Mesenchymal stem cell (in vitro differentiated cells and primary cell): ENCODE results near the gene RNF40.

ENCODE experiments used
- DNase-seq: peaks from one replicate; pipeline ENCODE4 v3.0.0-alpha.2; 2013
- H2AFZ ChIP-seq: one replicate; pipeline ENCODE4 v1.6.1; 2013; ENCODE audit warnings: low read depth, mild to moderate bottlenecking, control low read depth, inconsistent platforms, low read length, moderate library complexity
- H2AK5ac ChIP-seq: 2 replicates; pipeline ENCODE4 v1.6.1; 2013; ENCODE audit warnings: low read length, moderate library complexity, mild to moderate bottlenecking, inconsistent platforms; ENCODE audit not compliant: severe bottlenecking
- H2BK120ac ChIP-seq: one replicate; pipeline ENCODE4 v1.6.1; 2013; ENCODE audit warnings: low read depth, mild to moderate bottlenecking, inconsistent platforms, low read length, moderate library complexity
- H2BK12ac ChIP-seq, 2 experiments: one replicate each; pipeline ENCODE4 v1.6.1; 2013; ENCODE audit warnings: inconsistent platforms in 2 of 2, low read length in 2 of 2, mild to moderate bottlenecking in 2 of 2, moderate library complexity in 2 of 2, control low read depth in 1 of 2
- H2BK15ac ChIP-seq: one replicate; pipeline ENCODE4 v1.6.1; 2013; ENCODE audit warnings: mild to moderate bottlenecking, low read depth, inconsistent platforms; ENCODE audit not compliant: poor library complexity, severe bottlenecking
- H2BK5ac ChIP-seq: 2 replicates; pipeline ENCODE4 v1.6.1; 2013; ENCODE audit warnings: low read depth, mild to moderate bottlenecking, low read length, control low read depth, inconsistent platforms; ENCODE audit not compliant: poor library complexity, severe bottlenecking
- H3K14ac ChIP-seq, 2 experiments: one replicate each; pipeline ENCODE4 v1.6.1; 2013; ENCODE audit warnings: inconsistent platforms in 2 of 2, low read length in 2 of 2, control low read depth in 1 of 2, mild to moderate bottlenecking in 1 of 2, moderate library complexity in 1 of 2
- H3K18ac ChIP-seq, 2 experiments: one replicate each; pipeline ENCODE4 v1.6.1; 2013; ENCODE audit warnings: inconsistent platforms in 2 of 2, low read length in 2 of 2, control low read depth in 1 of 2, low read depth in 1 of 2, mild to moderate bottlenecking in 1 of 2
- H3K23ac ChIP-seq, 2 experiments: one replicate each; pipeline ENCODE4 v1.6.1; 2013; ENCODE audit warnings: inconsistent platforms in 2 of 2, low read length in 2 of 2, mild to moderate bottlenecking in 2 of 2, moderate library complexity in 2 of 2, control low read depth in 1 of 2
- H3K27ac ChIP-seq: 2 replicates; pipeline ENCODE4 v1.5.1; 2013; ENCODE audit warnings: mild to moderate bottlenecking, moderate library complexity, low read length, control low read depth, inconsistent platforms; ENCODE audit not compliant: poor library complexity, severe bottlenecking
- H3K27me3 ChIP-seq, 2 experiments: 2 replicates each; pipeline versions ENCODE4 v1.6.1 to v1.7.0; 2013; ENCODE audit warnings: low read length in 2 of 2, mild to moderate bottlenecking in 2 of 2, moderate library complexity in 2 of 2, control low read depth in 1 of 2, inconsistent platforms in 1 of 2; ENCODE audit not compliant: control insufficient read depth in 1 of 2, insufficient read depth in 1 of 2
- H3K36me3 ChIP-seq, 2 experiments: 2 replicates each; pipeline versions ENCODE4 v1.6.1 to v1.7.0; 2013; ENCODE audit warnings: low read length in 2 of 2, control low read depth in 1 of 2, inconsistent platforms in 1 of 2, low read depth in 1 of 2, mild to moderate bottlenecking in 1 of 2; ENCODE audit not compliant: insufficient read depth in 2 of 2, control insufficient read depth in 1 of 2
- H3K4ac ChIP-seq, 2 experiments: one replicate each; pipeline ENCODE4 v1.6.1; 2013; ENCODE audit warnings: inconsistent platforms in 2 of 2, low read length in 2 of 2, mild to moderate bottlenecking in 2 of 2, moderate library complexity in 2 of 2, control low read depth in 1 of 2, low read depth in 1 of 2
- H3K4me1 ChIP-seq: 2 replicates; pipeline ENCODE4 v1.6.1; 2013; ENCODE audit warnings: low read depth, low read length, control low read depth; ENCODE audit not compliant: control insufficient read depth, insufficient read depth
- H3K4me2 ChIP-seq: 2 replicates; pipeline ENCODE4 v1.6.1; 2013; ENCODE audit warnings: low read length, mild to moderate bottlenecking, inconsistent platforms; ENCODE audit not compliant: poor library complexity, severe bottlenecking
- H3K4me3 ChIP-seq, 2 experiments: 2 replicates each; pipeline versions ENCODE4 v1.5.1 to v1.7.0; 2013; ENCODE audit warnings: low read length in 2 of 2, mild to moderate bottlenecking in 2 of 2, control low read depth in 1 of 2, low read depth in 1 of 2; ENCODE audit not compliant: insufficient read depth in 1 of 2
- H3K79me1 ChIP-seq: replicated peaks from 2 replicates; pipeline ENCODE4 v1.6.1; 2013; ENCODE audit warnings: mild to moderate bottlenecking, control low read depth, low read length, inconsistent platforms; ENCODE audit not compliant: poor library complexity, severe bottlenecking
- H3K9ac ChIP-seq: 2 replicates; pipeline ENCODE4 v1.7.0; 2013; ENCODE audit warnings: mild to moderate bottlenecking, low read length, moderate library complexity
- H3K9me3 ChIP-seq: 2 replicates; pipeline ENCODE4 v1.7.0; 2013; ENCODE audit warnings: mild to moderate bottlenecking, low read length; ENCODE audit not compliant: control insufficient read depth
- H4K8ac ChIP-seq: one replicate; pipeline ENCODE4 v1.6.1; 2013; ENCODE audit warnings: inconsistent platforms, mild to moderate bottlenecking, low read length, moderate library complexity
- H4K91ac ChIP-seq: one replicate; pipeline ENCODE4 v1.6.1; 2013; ENCODE audit warnings: mild to moderate bottlenecking, low read length, inconsistent platforms
- WGBS: methylation state at CpG from one replicate; pipeline ENCODE4 v1.1.7; 2013; ENCODE audit warnings: mixed read lengths; 5-methylcytosine and 5-hydroxymethylcytosine counted together

The RNF40 gene

DNA sequence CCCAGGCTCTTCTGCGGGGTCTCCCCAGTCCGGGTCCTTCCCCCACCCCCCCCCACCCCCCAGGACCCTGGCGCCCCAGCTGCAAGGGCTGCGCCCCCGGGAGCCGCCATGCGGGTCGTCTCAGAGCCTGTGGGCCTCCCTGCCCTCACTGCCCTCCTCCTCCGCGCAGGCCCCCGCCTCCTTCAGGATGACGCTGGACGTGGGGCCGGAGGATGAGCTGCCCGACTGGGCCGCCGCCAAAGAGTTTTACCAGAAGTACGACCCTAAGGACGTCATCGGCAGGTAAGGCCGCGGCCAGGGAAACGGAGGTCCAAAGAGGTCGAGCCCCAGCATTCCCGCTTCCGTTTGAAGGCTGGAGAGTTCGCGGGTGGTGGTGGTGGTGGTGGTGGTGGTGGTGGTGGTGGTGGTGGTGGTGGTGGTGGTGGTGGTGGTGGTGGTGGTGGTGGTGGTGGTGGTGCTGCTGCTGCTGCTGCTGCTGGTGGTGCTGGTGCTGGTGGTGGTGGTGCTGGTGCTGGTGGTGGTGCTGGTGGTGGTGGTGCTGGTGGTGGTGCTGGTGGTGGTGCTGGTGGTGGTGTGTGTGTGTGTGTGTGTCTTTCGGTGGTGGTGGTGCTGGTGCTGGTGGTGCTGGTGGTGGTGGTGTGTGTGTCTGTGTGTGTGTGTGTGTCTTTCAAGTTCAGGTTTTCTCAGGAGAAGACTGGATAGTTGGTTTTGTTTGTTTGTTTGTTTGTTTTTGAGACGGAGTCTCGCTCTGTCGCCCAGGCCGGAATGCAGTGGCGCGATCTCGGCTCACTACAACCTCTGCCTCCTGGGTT, 13.3 kb upstream of the RNF40 start:
- Histone ChIP-seq H3K4me3 (peak overlapping the region; percentile 83 to 98), H3K79me1 (peaks cover 12% of the 10 kb centered on the region), H4K91ac (no peak overlapping the region), H2BK5ac (no peak overlapping the region), H4K8ac (no peak overlapping the region), H2BK120ac (no peak overlapping the region), H3K27me3 (no peaks in the 10 kb centered on the region), H3K4ac (no peak overlapping the region), H2AK5ac (no peak overlapping the region), H2BK15ac (no peak overlapping the region), H3K9me3 (no peaks in the 10 kb centered on the region), H3K18ac (peak overlapping the region in 1 of 2 experiments; percentile 46), H3K36me3 (peaks cover 28 to 47% of the 10 kb centered on the region in 2 experiments), H3K23ac (no peak overlapping the region), H3K14ac (peak overlapping the region in 1 of 2 experiments; percentile 86), H3K9ac (peak overlapping the region; percentile 90), H3K4me1 (peaks cover 9% of the 10 kb centered on the region), H2BK12ac (no peak overlapping the region), H3K4me2 (peak overlapping the region; percentile 41), H3K27ac (no peak overlapping the region), H2AFZ (no peak overlapping the region)
- DNase-seq = peak; percentile 61
- 21% methylated on average over 26 of the region's 36 CpGs for WGBS

DNA sequence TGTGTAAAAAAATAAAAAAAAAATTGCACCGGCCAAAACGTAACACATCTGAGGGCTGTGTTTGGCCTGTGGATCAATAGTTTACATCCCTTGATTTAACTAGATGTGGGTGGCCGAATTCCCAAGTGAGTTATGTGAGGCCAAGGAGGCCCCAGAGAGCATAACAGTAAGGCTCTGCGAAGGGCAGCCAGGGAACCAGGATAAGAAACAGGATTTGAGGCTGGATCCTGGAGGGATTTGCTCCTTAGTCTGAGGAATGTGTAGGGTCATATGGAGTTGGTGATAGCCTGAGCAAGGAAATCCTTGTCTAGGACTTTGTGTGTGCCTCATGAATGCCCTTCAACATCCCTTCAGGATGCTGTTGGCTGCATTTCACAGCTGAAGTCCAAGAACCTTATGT, 11.9 kb upstream of the RNF40 start:
- Histone ChIP-seq H3K18ac (no peak overlapping the region), H2BK12ac (no peak overlapping the region), H3K14ac (no peak overlapping the region), H3K79me1 (peaks cover 17% of the 10 kb centered on the region), H3K9me3 (no peaks in the 10 kb centered on the region), H3K23ac (no peak overlapping the region), H2AFZ (no peak overlapping the region), H3K36me3 (peaks cover 30 to 48% of the 10 kb centered on the region in 2 experiments), H3K4ac (no peak overlapping the region), H3K9ac (no peak overlapping the region), H3K27ac (no peak overlapping the region), H2BK15ac (no peak overlapping the region), H3K27me3 (no peaks in the 10 kb centered on the region), H2BK120ac (no peak overlapping the region), H2BK5ac (no peak overlapping the region), H4K8ac (no peak overlapping the region), H4K91ac (no peak overlapping the region), H2AK5ac (no peak overlapping the region), H3K4me3 (no peak overlapping the region), H3K4me2 (no peak overlapping the region), H3K4me1 (peaks cover 9% of the 10 kb centered on the region)
- no peak for DNase-seq
- WGBS = 94% methylated on average over 4 of the region's 4 CpGs

DNA sequence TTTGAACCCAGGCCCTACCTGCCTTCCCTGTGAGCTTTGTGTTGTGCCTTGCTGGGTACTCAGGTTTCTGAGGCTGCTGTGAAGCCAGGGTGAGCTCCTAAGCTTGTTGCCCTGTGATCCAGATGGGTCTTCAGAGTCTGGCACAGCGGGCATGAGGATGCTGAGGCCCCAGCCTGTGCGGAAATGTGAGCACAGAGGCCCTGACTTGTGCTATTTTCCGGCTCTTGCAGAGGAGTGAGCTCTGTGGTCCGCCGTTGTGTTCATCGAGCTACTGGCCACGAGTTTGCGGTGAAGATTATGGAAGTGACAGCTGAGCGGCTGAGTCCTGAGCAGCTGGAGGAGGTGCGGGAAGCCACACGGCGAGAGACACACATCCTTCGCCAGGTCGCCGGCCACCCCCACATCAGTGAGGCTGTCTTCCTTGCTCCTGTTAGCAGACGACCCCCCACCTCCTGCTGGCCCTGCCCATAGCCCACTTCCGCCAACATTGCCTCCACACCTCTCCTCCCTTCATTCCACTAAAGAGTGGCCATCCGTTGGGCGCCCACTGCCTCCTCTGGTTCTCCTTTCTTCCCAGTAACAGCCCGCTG, 11.2 kb upstream of the RNF40 start:
- Histone ChIP-seq H3K79me1 (peaks cover 18% of the 10 kb centered on the region), H3K14ac (no peak overlapping the region), H3K18ac (no peak overlapping the region), H4K8ac (no peak overlapping the region), H3K4ac (no peak overlapping the region), H3K23ac (no peak overlapping the region), H2BK5ac (no peak overlapping the region), H3K4me2 (no peak overlapping the region), H3K9me3 (no peaks in the 10 kb centered on the region), H2BK15ac (no peak overlapping the region), H3K9ac (no peak overlapping the region), H3K27ac (no peak overlapping the region), H3K27me3 (no peaks in the 10 kb centered on the region), H2AFZ (no peak overlapping the region), H2BK120ac (no peak overlapping the region), H2AK5ac (no peak overlapping the region), H4K91ac (no peak overlapping the region), H3K4me3 (no peak overlapping the region), H3K4me1 (peaks cover 9% of the 10 kb centered on the region), H2BK12ac (no peak overlapping the region), H3K36me3 (peaks cover 34 to 47% of the 10 kb centered on the region in 2 experiments)
- WGBS = 95% methylated on average over 20 of the region's 20 CpGs
- DNase-seq = no peak

DNA sequence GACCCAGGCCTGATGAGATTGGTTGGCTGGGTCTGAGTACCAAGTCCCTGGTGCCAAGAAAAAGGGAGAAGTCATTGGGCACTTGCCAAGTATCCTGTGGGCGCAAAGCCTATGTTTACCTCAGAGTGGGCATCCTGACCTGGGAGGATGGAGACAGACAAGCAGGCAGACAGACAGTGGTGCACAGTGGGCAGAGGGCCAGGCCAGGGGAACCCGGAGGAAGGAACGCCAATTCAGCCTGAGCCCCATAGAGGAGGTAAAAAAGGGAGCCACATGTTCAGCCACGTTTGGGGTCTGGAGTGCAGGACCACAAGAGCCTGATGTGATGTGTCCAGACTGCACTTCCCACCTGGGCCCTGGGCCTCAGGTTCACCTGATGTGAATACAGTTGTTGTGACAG, 8.5 kb upstream of the RNF40 start:
- H3K9me3 ChIP-seq = no peaks in the 10 kb centered on the region
- H3K23ac ChIP-seq = no peak overlapping the region
- H2AFZ ChIP-seq = no peak overlapping the region
- no peak overlapping the region for H2BK15ac ChIP-seq
- H3K4me3 ChIP-seq = no peak overlapping the region
- 99% methylated on average over 4 of the region's 4 CpGs for WGBS
- H3K27me3 ChIP-seq = no peaks in the 10 kb centered on the region
- peaks cover 27% of the 10 kb centered on the region for H3K79me1 ChIP-seq
- H3K14ac ChIP-seq = no peak overlapping the region
- no peak overlapping the region for H2BK120ac ChIP-seq
- no peak overlapping the region for H4K91ac ChIP-seq
- no peak overlapping the region for H3K27ac ChIP-seq
- no peak overlapping the region for H4K8ac ChIP-seq
- H3K4ac ChIP-seq = no peak overlapping the region
- no peak overlapping the region for H3K18ac ChIP-seq
- no peak overlapping the region for H2BK5ac ChIP-seq
- DNase-seq = no peak
- H3K9ac ChIP-seq = no peak overlapping the region
- H3K4me2 ChIP-seq = no peak overlapping the region
- no peak overlapping the region for H2BK12ac ChIP-seq
- H3K4me1 ChIP-seq = peaks cover 6% of the 10 kb centered on the region
- H3K36me3 ChIP-seq = peaks cover 51 to 63% of the 10 kb centered on the region in 2 experiments
- H2AK5ac ChIP-seq = no peak overlapping the region
